B cell (primary cell): ENCODE measurements around the gene PSMD6.

Experiments
- CTCF ChIP-seq: fragments of 200-600 bp; IDR thresholded peaks from one replicate; pipeline ENCODE4 v1.8.0; 2022; ENCODE audit warnings: antibody characterized with exemption, mild to moderate bottlenecking
- EZH2 ChIP-seq: IDR thresholded peaks from 2 replicates; pipeline ENCODE4 v1.6.1; 2012; ENCODE audit warnings: borderline replicate concordance, low read depth, mild to moderate bottlenecking, moderate library complexity, low read length; ENCODE audit not compliant: insufficient read depth, poor library complexity, severe bottlenecking

- TF ChIP-seq CTCF (no peak), EZH2 (no peak)
Observed at GRCh38 chr3:64019879-64020278, 3.4 kb downstream of the PSMD6 start.
